Measurements from ENCODE around the gene PPM1N. TPM values are rescaled to one million over a fixed set of nuclear protein-coding genes. Genes with fewer than 3 reads are reported as not detected.

Gene PPM1N
- total and polyA plus RNA-seq, 2 of the 13 experiments (the other 11 are each of a cell fraction or from before 2014, with no cell fraction given) = 0.31 to 1.8 TPM

- TF ChIP-seq ZBTB49 (CRISPR knock-in tag; IDR thresholded peaks at IDR 0.05; ENCODE audit: borderline replicate concordance) (no peak), ATF4 (CRISPR knock-in tag; IDR thresholded peaks at IDR 0.05) (no peak), PPARG (CRISPR knock-in tag; conservative IDR thresholded peaks at IDR 0.05) (0 out of 2 replicates have a peak, but pooled peaks have one; percentile 39), PHB2 (IDR thresholded peaks at IDR 0.05; ENCODE audit: partially characterized antibody) (no peak)
These were observed 17.7 kb downstream of the PPM1N start (continued) for GRCh38 chr19:45515807-45516401.

GRCh38 chr19:45517238-45517637, 19.0 kb downstream of the PPM1N start:
- Histone ChIP-seq H4K20me1 (ENCODE audit: insufficient read depth, low read length) (peaks cover 5% of the 10 kb centered on the region), H3K9ac (ENCODE audit: insufficient read depth, low read depth, low read length) (no peak overlapping the region), H2AFZ (ENCODE audit: low read length) (no peak overlapping the region), H3K9me3 (ENCODE audit: low read length) (no peaks in the 10 kb centered on the region), H3K27ac (ENCODE audit: extremely low read length, insufficient read depth, low read length) (no peak overlapping the region), H3K36me3 (replicated peaks in 1 of 2; ENCODE audit: control insufficient read depth in 1 of 2, insufficient read depth in 2 of 2, low read length in 2 of 2) (peaks cover 21 to 34% of the 10 kb centered on the region in 2 experiments; a peak in 4 of 5 replicates), H3K79me2 (ENCODE audit: insufficient read depth, low read length) (peaks cover 21% of the 10 kb centered on the region), H3K4me1 (ENCODE audit: insufficient read depth, low read length) (peaks cover 62% of the 10 kb centered on the region), H3K4me2 (ENCODE audit: low read depth, low read length) (no peak overlapping the region), H3K4me3 (replicated peaks in 1 of 3; ENCODE audit: insufficient read depth in 1 of 3, low read depth in 2 of 3, low read length in 3 of 3) (no peak overlapping the region), H3K27me3 (ENCODE audit: control insufficient read depth in 1 of 2, insufficient read depth in 2 of 2, low read length in 2 of 2) (no peaks in the 10 kb centered on the region)
- ATAC-seq (no peak), DNase-seq (ENCODE audit: low spot score) (no peak), FAIRE-seq (no peak)
- ChIA-PET CTCF (ENCODE audit: low intra/inter-chr PET ratio, low total read pairs) (no interaction called here), POLR2A (interaction anchor here (1.0 kb wide), 1 partner anchor 67 kb away, joined by 3 read pairs; no protein-coding TSS in a partner anchor)
- 80% methylated on average over 7 of the region's 7 CpGs for WGBS (ENCODE audit: low lambda C conversion rate)
- BruUV-seq (replicated peaks) = no TSS peak
- in situ Hi-C loops (cut with HindIII; ENCODE audit: extremely low pct_ligation_motif_present, low pct_unique_long_range_greater_than_20kb) = no loop called here
- intact Hi-C loops (cut with micrococcal nuclease; ENCODE audit: unreplicated experiment) = no loop called here
- TF ChIP-seq ZHX1 (CRISPR knock-in tag; IDR thresholded peaks at IDR 0.05; ENCODE audit: low read depth) (no peak), ZNF101 (CRISPR knock-in tag; IDR thresholded peaks at IDR 0.05; ENCODE audit: borderline replicate concordance, low read depth) (no peak), ZNF652 (CRISPR knock-in tag; IDR thresholded peaks at IDR 0.05; ENCODE audit: borderline replicate concordance, low read depth) (no peak), ZNF512B (CRISPR knock-in tag; IDR thresholded peaks at IDR 0.05; ENCODE audit: borderline replicate concordance) (no peak), MYPOP (CRISPR knock-in tag; IDR thresholded peaks at IDR 0.05) (no peak), ZNF264 (CRISPR knock-in tag; IDR thresholded peaks at IDR 0.05) (no peak), NR1H2 (CRISPR knock-in tag; IDR thresholded peaks at IDR 0.05; ENCODE audit: borderline replicate concordance, low read depth) (no peak), GATAD2A (CRISPR knock-in tag; IDR thresholded peaks at IDR 0.05) (no peak)
